IMR-90 (cell line): ENCODE measurements around the gene CALR3. TPM values are rescaled to one million over a fixed set of nuclear protein-coding genes. Genes with fewer than 3 reads are reported as not detected.

Source experiments
- ATAC-seq: fragments of 200-7000 bp; cut with Tn5 transposase; 2 replicates; pipeline ENCODE4 v1.9.1; 2020; ENCODE audit warnings: low read depth, mild to moderate bottlenecking, moderate library complexity
- BruUV-seq: library from RNA; stranded (reverse); fragments of 400-500 nt; replicated peaks from 2 replicates; lab custom pipeline; 2021; lab: Mats Ljungman, UMichigan
- CTCF ChIA-PET: fragments of 300-600 bp; formaldehyde crosslinking; extraction: SDS; loops from one replicate; lab custom pipeline; 2021; ENCODE audit warnings: antibody characterized with exemption; lab: Yijun Ruan, JAX
- POLR2A ChIA-PET: fragments of 300-600 bp; sonication (Branson Sonifier 250); formaldehyde crosslinking; loops from one replicate; lab custom pipeline; 2022; ENCODE audit warnings: antibody characterized with exemption; ENCODE audit not compliant: unreplicated experiment; lab: Charles Lee
- DNase-seq: peaks from one replicate; pipeline ENCODE4 v3.0.0; 2013
- H2AFZ ChIP-seq: replicated peaks from 2 replicates; pipeline ENCODE3; 2013; ENCODE audit warnings: low read length, mild to moderate bottlenecking; ENCODE audit not compliant: poor library complexity
- H2AK5ac ChIP-seq: 2 replicates; pipeline ENCODE4 v1.6.1; 2013; ENCODE audit warnings: low read depth, low read length, inconsistent platforms
- H2AK9ac ChIP-seq: replicated peaks from 2 replicates; pipeline ENCODE3; 2013; ENCODE audit warnings: mild to moderate bottlenecking, low read depth, low read length, moderate library complexity; ENCODE audit not compliant: poor library complexity
- H2BK120ac ChIP-seq: 2 replicates; pipeline ENCODE4 v1.6.1; 2013; ENCODE audit warnings: low read depth, low read length, inconsistent platforms
- H2BK15ac ChIP-seq: 3 replicates; pipeline ENCODE4 v1.6.1; 2013; ENCODE audit warnings: low read depth, low read length, inconsistent platforms
- H2BK20ac ChIP-seq: 2 replicates; pipeline ENCODE4 v1.6.1; 2013; ENCODE audit warnings: low read depth, mild to moderate bottlenecking, inconsistent platforms, low read length, moderate library complexity
- H2BK5ac ChIP-seq: 2 replicates; pipeline ENCODE4 v1.6.1; 2013; ENCODE audit warnings: mild to moderate bottlenecking, low read depth, low read length, inconsistent platforms; ENCODE audit not compliant: poor library complexity, severe bottlenecking
- H3K14ac ChIP-seq: replicated peaks from 2 replicates; pipeline ENCODE4 v1.6.1; 2013; ENCODE audit warnings: low read depth, low read length, inconsistent platforms
- H3K18ac ChIP-seq: 2 replicates; pipeline ENCODE4 v1.6.1; 2013; ENCODE audit warnings: low read depth, low read length, control low read depth
- H3K23ac ChIP-seq: 2 replicates; pipeline ENCODE4 v1.6.1; 2013; ENCODE audit warnings: low read depth, low read length, inconsistent platforms
- H3K27ac ChIP-seq: 2 replicates; pipeline ENCODE4 v1.5.1; 2013; ENCODE audit warnings: mild to moderate bottlenecking, control low read depth, low read length; ENCODE audit not compliant: insufficient read depth
- H3K27me3 ChIP-seq: 2 replicates; pipeline ENCODE4 v1.6.1; 2013; ENCODE audit warnings: low read length; ENCODE audit not compliant: control insufficient read depth, insufficient read depth
- H3K36me3 ChIP-seq: 2 replicates; pipeline ENCODE4 v1.6.1; 2013; ENCODE audit warnings: low read length, mixed read lengths; ENCODE audit not compliant: control insufficient read depth, insufficient read depth
- H3K4ac ChIP-seq: 2 replicates; pipeline ENCODE4 v1.6.1; 2013; ENCODE audit warnings: low read depth, low read length, inconsistent platforms
- H3K4me1 ChIP-seq: 2 replicates; pipeline ENCODE4 v1.6.1; 2013; ENCODE audit warnings: low read length, mixed read lengths; ENCODE audit not compliant: control insufficient read depth, insufficient read depth
- H3K4me2 ChIP-seq: 2 replicates; pipeline ENCODE4 v1.6.1; 2013; ENCODE audit warnings: low read depth, mild to moderate bottlenecking, control low read depth, low read length, moderate library complexity
- H3K4me3 ChIP-seq: 2 replicates; pipeline ENCODE4 v1.5.1; 2013; ENCODE audit warnings: low read depth, mild to moderate bottlenecking, control low read depth, low read length, moderate library complexity; ENCODE audit not compliant: insufficient read depth
- H3K56ac ChIP-seq: 2 replicates; pipeline ENCODE4 v1.6.1; 2013; ENCODE audit warnings: low read length, inconsistent platforms; ENCODE audit not compliant: insufficient read depth; ENCODE audit errors: extremely low read depth
- H3K79me1 ChIP-seq, 2 experiments: 2 replicates each; pipeline ENCODE4 v1.6.1; 2013; ENCODE audit warnings: low read length in 2 of 2, inconsistent platforms in 1 of 2, low read depth in 1 of 2
- H3K9ac ChIP-seq: 2 replicates; pipeline ENCODE4 v1.6.1; 2013; ENCODE audit warnings: low read depth, low read length, control low read depth
- H3K9me1 ChIP-seq: 2 replicates; pipeline ENCODE4 v1.6.1; 2013; ENCODE audit warnings: low read length, inconsistent platforms; ENCODE audit not compliant: insufficient read depth
- H3K9me3 ChIP-seq: 2 replicates; pipeline ENCODE4 v1.6.1; 2013; ENCODE audit warnings: low read length; ENCODE audit not compliant: control insufficient read depth, insufficient read depth
- H4K20me1 ChIP-seq: 2 replicates; pipeline ENCODE4 v1.6.1; 2013; ENCODE audit warnings: low read length, inconsistent platforms; ENCODE audit not compliant: insufficient read depth
- H4K5ac ChIP-seq: 2 replicates; pipeline ENCODE4 v1.6.1; 2013; ENCODE audit warnings: mild to moderate bottlenecking, low read depth, low read length, control low read depth
- H4K8ac ChIP-seq, 2 experiments: 2 replicates each; pipeline ENCODE4 v1.6.1; 2013; ENCODE audit warnings: low read depth in 2 of 2, low read length in 2 of 2, control low read depth in 1 of 2, inconsistent platforms in 1 of 2
- H4K91ac ChIP-seq: 2 replicates; pipeline ENCODE4 v1.6.1; 2013; ENCODE audit warnings: low read depth, low read length, inconsistent platforms; ENCODE audit not compliant: insufficient read depth
- BHLHE40 ChIP-seq: fragments of 150-350 bp; IDR thresholded peaks from 2 replicates; pipeline ENCODE4 v1.6.1; 2016; ENCODE audit warnings: mild to moderate bottlenecking, low read depth, low read length
- CEBPB ChIP-seq: IDR thresholded peaks from 2 replicates; pipeline ENCODE4 v1.6.1; 2012; ENCODE audit warnings: low read depth, low read length, improper control_type of control experiment
- CHD1 ChIP-seq: IDR thresholded peaks from 2 replicates; pipeline ENCODE4 v1.6.1; 2012; ENCODE audit warnings: low read depth, low read length, improper control_type of control experiment
- CTCF ChIP-seq: conservative IDR thresholded peaks from 2 replicates; pipeline ENCODE4 v1.5.1; 2012; ENCODE audit warnings: mild to moderate bottlenecking, low read depth, low read length, improper control_type of control experiment
- ELK1 ChIP-seq: fragments of 150-350 bp; IDR thresholded peaks from 2 replicates; pipeline ENCODE4 v1.6.1; 2016; ENCODE audit warnings: low read depth, mild to moderate bottlenecking, low read length, moderate library complexity, borderline replicate concordance
- MAFK ChIP-seq: IDR thresholded peaks from 2 replicates; pipeline ENCODE4 v1.6.1; 2012; ENCODE audit warnings: low read depth, low read length, improper control_type of control experiment
- MAZ ChIP-seq: IDR thresholded peaks from 2 replicates; pipeline ENCODE4 v1.6.1; 2012; ENCODE audit warnings: low read depth, mild to moderate bottlenecking, low read length, improper control_type of control experiment, moderate library complexity, borderline replicate concordance
- MXI1 ChIP-seq: IDR thresholded peaks from 2 replicates; pipeline ENCODE4 v1.6.1; 2012; ENCODE audit warnings: low read depth, mild to moderate bottlenecking, low read length, moderate library complexity, borderline replicate concordance
- NFE2L2 ChIP-seq: fragments of 150-350 bp; IDR thresholded peaks from 2 replicates; pipeline ENCODE4 v1.6.1; 2016; ENCODE audit warnings: low read depth, mild to moderate bottlenecking, low read length
- POLR2A ChIP-seq: IDR thresholded peaks from 2 replicates; pipeline ENCODE4 v1.6.1; 2012; ENCODE audit warnings: mild to moderate bottlenecking, low read depth, low read length
- RAD21 ChIP-seq: IDR thresholded peaks from 2 replicates; pipeline ENCODE4 v1.6.1; 2012; ENCODE audit warnings: low read length, improper control_type of control experiment
- RCOR1 ChIP-seq: IDR thresholded peaks from 2 replicates; pipeline ENCODE4 v1.6.1; 2012; ENCODE audit warnings: mild to moderate bottlenecking, low read length, improper control_type of control experiment; ENCODE audit not compliant: insufficient replicate concordance
- RFX5 ChIP-seq: IDR thresholded peaks from 2 replicates; pipeline ENCODE4 v1.8.0; 2012; ENCODE audit warnings: low read depth, mild to moderate bottlenecking, low read length, moderate library complexity
- SMC3 ChIP-seq: fragments of 150-350 bp; IDR thresholded peaks from 2 replicates; pipeline ENCODE4 v1.6.1; 2016; ENCODE audit warnings: low read depth, mild to moderate bottlenecking, antibody characterized with exemption, low read length, moderate library complexity
- USF2 ChIP-seq: fragments of 150-350 bp; IDR thresholded peaks from 2 replicates; pipeline ENCODE4 v1.6.1; 2017; ENCODE audit warnings: mild to moderate bottlenecking, antibody characterized with exemption, low read length, low read depth
- WGBS, 2 experiments: methylation state at CpG; one replicate each; pipeline versions ENCODE4 v1.1.5 to v1.1.7; 2013; ENCODE audit warnings: missing lambda C conversion rate in 2 of 2; ENCODE audit not compliant: insufficient read length in 1 of 2; ENCODE audit errors: extremely low coverage in 2 of 2; 5-methylcytosine and 5-hydroxymethylcytosine counted together
- dilution Hi-C: fragments of 300-500 bp; cut with HindIII; formaldehyde crosslinking; loops from one replicate; pipeline ENCODE4 v1.14.3; 2018; ENCODE audit warnings: low sequenced_read_pairs; ENCODE audit not compliant: unreplicated experiment
- in situ Hi-C: fragments of 300-500 bp; cut with MboI; formaldehyde crosslinking; loops from 3 replicates; pipeline ENCODE4 v1.14.3; 2019; ENCODE audit warnings: low sequenced_read_pairs, inconsistent platforms, mixed read lengths
- intact Hi-C: fragments of 100-400 bp; cut with micrococcal nuclease; formaldehyde crosslinking; loops from 2 replicates; pipeline ENCODE4 v1.10.0; 2022
- polyA plus RNA-seq, 3 experiments: library from polyadenylated mRNA; depleted of rRNA; stranded (reverse); fragments of >200 nt; gene quantifications; 2 replicates each; pipeline ENCODE4 v1.2.3, GENCODE V29; 2012; ENCODE audit warnings: low replicate concordance in 1 of 3
- total RNA-seq: library from RNA; depleted of rRNA; stranded (reverse); fragments of >200 nt; gene quantifications from 2 replicates; pipeline ENCODE4 v1.2.3, GENCODE V29; 2012

Gene CALR3
- total and polyA plus RNA-seq, 2 of the 4 experiments (the other 2 are of a cell fraction), result not detected

GRCh38 chr19:16455489-16455888 is 40.5 kb downstream of the CALR3 start:
- Histone ChIP-seq H2BK120ac (no peak overlapping the region), H3K23ac (no peak overlapping the region), H3K79me1 (peaks cover 50 to 81% of the 10 kb centered on the region in 2 experiments), H3K27ac (no peak overlapping the region), H2AK9ac (peak overlapping the region; percentile 81), H3K14ac (no peak overlapping the region), H3K27me3 (no peaks in the 10 kb centered on the region), H3K4me3 (no peak overlapping the region), H4K8ac (no peak overlapping the region), H3K9me1 (peaks cover 32% of the 10 kb centered on the region), H2AFZ (no peak overlapping the region), H3K9ac (no peak overlapping the region), H4K91ac (no peak overlapping the region), H2BK5ac (no peak overlapping the region), H3K18ac (no peak overlapping the region), H2BK15ac (no peak overlapping the region), H3K4ac (no peak overlapping the region), H3K36me3 (no peaks in the 10 kb centered on the region), H4K5ac (no peak overlapping the region), H2BK20ac (no peak overlapping the region), H3K9me3 (no peaks in the 10 kb centered on the region), H3K56ac (no peak overlapping the region), H3K4me2 (no peak overlapping the region), H4K20me1 (peaks cover 67% of the 10 kb centered on the region), H2AK5ac (peak overlapping the region; percentile 11), H3K4me1 (peaks cover 23% of the 10 kb centered on the region)
- dilution Hi-C loops, result no loop called here
- intact Hi-C loops, result no loop called here
- in situ Hi-C loops, result no loop called here
- POLR2A ChIA-PET, result no interaction called here
- ATAC-seq (no peak), DNase-seq (no peak)
- BruUV-seq, result no TSS peak
- CTCF ChIA-PET, result no interaction called here
- WGBS, 2 experiments, result 85% methylated on average over 2 of the region's 5 CpGs; no CpG with 5 or more reads in 1 of the 2 experiments
- TF ChIP-seq NFE2L2 (no peak), MAZ (no peak), ELK1 (no peak), BHLHE40 (no peak), USF2 (no peak), CTCF (no peak), RCOR1 (no peak), CEBPB (no peak), RFX5 (no peak), SMC3 (no peak), RAD21 (no peak), MXI1 (no peak), MAFK (no peak), POLR2A (no peak), CHD1 (no peak)
